GM18499 (cell line): ENCODE results near the gene SYNGR4.
"Not testable (repeated sequence)": the region's sequence is repeated elsewhere in the genome, so short reads cannot be mapped to it uniquely, and the experiment has no call there.

Experiments used
- ATAC-seq: cut with Tn5 transposase; IDR thresholded peaks from one replicate; pipeline ENCODE4 v1.9.1; 2021; ENCODE audit warnings: moderate number of reproducible peaks; ENCODE audit not compliant: insufficient read depth, unreplicated experiment

SYNGR4 gene

GRCh38 chr19:48368936-48369335 lies 4.8 kb downstream of the SYNGR4 start:
- no peak for ATAC-seq

- no peak for ATAC-seq
Measured at GRCh38 chr19:48370955-48371354, 6.8 kb downstream of the SYNGR4 start.

GRCh38 chr19:48371367-48371766 lies 7.2 kb downstream of the SYNGR4 start:
- no peak for ATAC-seq

- not testable (repeated sequence) for ATAC-seq
Measured at GRCh38 chr19:48371771-48372170, 7.6 kb downstream of the SYNGR4 start.

GRCh38 chr19:48372904-48373303 lies 8.7 kb downstream of the SYNGR4 start:
- ATAC-seq = no peak

- ATAC-seq = no peak
Measured at GRCh38 chr19:48373567-48373966, 9.4 kb downstream of the SYNGR4 start.

- no peak for ATAC-seq
Measured at GRCh38 chr19:48378194-48378570, 14.0 kb downstream of the SYNGR4 start.

GRCh38 chr19:48379058-48379457 lies 14.9 kb downstream of the SYNGR4 start:
- ATAC-seq = no peak

GRCh38 chr19:48381178-48381950 lies 17.2 kb downstream of the SYNGR4 start:
- ATAC-seq = no peak

- no peak for ATAC-seq
Measured at GRCh38 chr19:48382286-48382685, 18.1 kb downstream of the SYNGR4 start.

- ATAC-seq = no peak
Measured at GRCh38 chr19:48385461-48386087, 21.4 kb downstream of the SYNGR4 start.

- ATAC-seq = no peak
Measured at GRCh38 chr19:48386981-48387380, 22.8 kb downstream of the SYNGR4 start.

- ATAC-seq = no peak
Measured at GRCh38 chr19:48390188-48391099, 26.3 kb downstream of the SYNGR4 start.

GRCh38 chr19:48391100-48392005 lies 27.2 kb downstream of the SYNGR4 start, which contains the start of gene KDELR1:
KDELR1 (minus strand) TSS chr19:48391551; CDS start chr19:48391358, 193 bp downstream.
- no peak for ATAC-seq

- not testable (repeated sequence) for ATAC-seq
Measured at GRCh38 chr19:48392006-48392344, 27.8 kb downstream of the SYNGR4 start.

GRCh38 chr19:48392860-48393558 lies 28.8 kb downstream of the SYNGR4 start:
- ATAC-seq = no peak

GRCh38 chr19:48393559-48394330 lies 29.6 kb downstream of the SYNGR4 start, which contains the start of gene GRIN2D:
GRIN2D (plus strand) TSS chr19:48393668; CDS start chr19:48398393, 4,725 bp downstream.
- no peak for ATAC-seq
